ENCODE measurements around the gene COL18A1. TPM values are rescaled to one million over a fixed set of nuclear protein-coding genes. Genes with fewer than 3 reads are reported as not detected.
"Not testable (repeated sequence)": the region's sequence is repeated elsewhere in the genome, so short reads cannot be mapped to it uniquely, and the experiment has no call there.

The COL18A1 gene
- total and polyA plus RNA-seq, 7 donors: 4.4 to 197 (median 39.7) TPM

GRCh38 chr21:45528981-45529784, 124.2 kb downstream of the COL18A1 start:
- TF ChIP-seq POLR2AphosphoS5 (IDR thresholded peaks at IDR 0.05) (no peak), POLR2A (IDR thresholded peaks at IDR 0.05) (no peak), EP300 (IDR thresholded peaks at IDR 0.05) (no peak), CTCF (IDR thresholded peaks at IDR 0.05) (no peak)
- peak; percentile 52 for DNase-seq
- H3K36me3 ChIP-seq: peaks cover 0 to 6% (median 3%) of the 10 kb centered on the region in 4 donors
- no peak overlapping the region for H3K27ac ChIP-seq
- intact Hi-C loops (cut with DNase I): no loop called here
- no peak overlapping the region for H3K4me3 ChIP-seq
- H3K27me3 ChIP-seq: no peaks in the 10 kb centered on the region
- H3K9me3 ChIP-seq: no peaks in the 10 kb centered on the region
- WGBS, 2 donors: 88 to 91% methylated on average over 20 of the region's 20 CpGs
- no peaks in the 10 kb centered on the region for H3K4me1 ChIP-seq

GRCh38 chr21:45529785-45530422, 124.9 kb downstream of the COL18A1 start:
- Histone ChIP-seq H3K27me3 (no peaks in the 10 kb centered on the region), H3K9me3 (no peaks in the 10 kb centered on the region), H3K4me1 (no peaks in the 10 kb centered on the region), H3K27ac (no peak overlapping the region), H3K4me3 (no peak overlapping the region), H3K36me3 (peaks cover 0 to 6% (median 3%) of the 10 kb centered on the region in 4 donors)
- intact Hi-C loops (cut with DNase I): no loop called here
- TF ChIP-seq CTCF (IDR thresholded peaks at IDR 0.05): no peak
- no peak for TF ChIP-seq POLR2AphosphoS5 (IDR thresholded peaks at IDR 0.05)
- no peak for TF ChIP-seq EP300 (IDR thresholded peaks at IDR 0.05)
- no peak for TF ChIP-seq POLR2A (IDR thresholded peaks at IDR 0.05)
- peak; percentile 43 for DNase-seq
- 90 to 95% methylated on average over 11 of the region's 11 CpGs for WGBS, 2 donors

DNA sequence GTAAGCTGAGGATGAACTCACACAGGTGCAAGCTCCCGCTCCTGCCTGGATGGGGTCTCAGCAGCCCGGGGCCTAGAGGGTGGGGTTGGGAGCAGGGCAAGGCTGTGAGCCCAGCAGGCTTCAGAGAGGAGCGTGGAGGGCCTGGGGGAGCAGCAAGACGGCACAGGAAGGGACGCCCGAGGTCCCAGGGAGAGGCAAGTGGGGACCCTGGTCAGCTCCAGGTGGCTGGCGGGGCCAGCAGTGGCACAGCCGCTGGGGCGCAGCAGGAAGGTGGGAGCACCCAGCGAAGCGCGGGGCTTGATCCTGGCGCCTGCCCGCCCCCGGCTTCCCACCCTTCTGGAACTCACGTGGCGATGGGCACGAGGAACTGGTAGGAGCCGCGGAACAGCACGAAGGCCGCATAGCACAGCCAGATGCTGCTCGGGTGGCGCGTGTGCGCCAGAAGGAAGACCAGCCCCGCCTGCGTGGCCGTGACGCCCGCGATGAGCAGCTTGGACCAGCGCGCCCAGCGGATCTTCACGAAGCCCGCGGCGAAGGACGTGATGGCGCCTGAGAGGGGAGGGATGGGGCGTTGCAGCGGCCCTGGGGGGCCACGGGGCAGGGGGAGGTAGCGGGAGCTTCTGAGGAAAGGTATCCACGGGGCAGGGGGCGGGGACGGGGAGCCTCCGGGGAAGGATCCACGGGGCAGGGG, 125.6 kb downstream of the COL18A1 start:
- WGBS, 2 donors: 97 to 98% methylated on average over 50 of the region's 50 CpGs
- TF ChIP-seq POLR2AphosphoS5 (IDR thresholded peaks at IDR 0.05) (no peak), CTCF (IDR thresholded peaks at IDR 0.05) (no peak), POLR2A (IDR thresholded peaks at IDR 0.05) (no peak)
- peak; percentile 59 for DNase-seq
- no peaks in the 10 kb centered on the region for H3K9me3 ChIP-seq
- intact Hi-C loops (cut with DNase I): no loop called here
- H3K4me1 ChIP-seq: no peaks in the 10 kb centered on the region
- peaks cover 0 to 6% (median 0%) of the 10 kb centered on the region in 4 donors for H3K36me3 ChIP-seq
- H3K27ac ChIP-seq: no peak overlapping the region
- no peaks in the 10 kb centered on the region for H3K27me3 ChIP-seq
- no peak overlapping the region for H3K4me3 ChIP-seq

- DNase-seq: peak; percentile 56
- H3K4me3 ChIP-seq; H3K4me1 ChIP-seq; H3K27ac ChIP-seq; intact Hi-C loops (cut with DNase I); H3K36me3 ChIP-seq; H3K9me3 ChIP-seq; H3K27me3 ChIP-seq: not testable (repeated sequence)
- WGBS, 2 donors: 94 to 96% methylated on average over 17 of the region's 17 CpGs
Observed at GRCh38 chr21:45531114-45531392, 126.1 kb downstream of the COL18A1 start.

Measured in sigmoid colon (tissue), 7 donors.